Measurements from ENCODE around the gene MAGEB1. TPM values are rescaled to one million over a fixed set of nuclear protein-coding genes. Genes with fewer than 3 reads are reported as not detected.

The MAGEB1 gene
- not detected in 2 replicates for total RNA-seq (2014; rRNA removed; shearing (Covaris generic); ENCODE audit: low replicate concordance)

- H3K9me3 ChIP-seq (ENCODE audit: low read length) = no peaks in the 10 kb centered on the region
- H4K20me1 ChIP-seq (ENCODE audit: insufficient read depth, low read depth, low read length) = no peaks in the 10 kb centered on the region
- no peaks in the 10 kb centered on the region for H3K79me2 ChIP-seq (ENCODE audit: low read length)
- H3K36me3 ChIP-seq (ENCODE audit: insufficient read depth, low read length) = no peaks in the 10 kb centered on the region
- H3K27ac ChIP-seq (ENCODE audit: low read length) = no peak within 1 kb of the TSS
- no peaks in the 10 kb centered on the region for H3K9me2 ChIP-seq (replicated peaks; ENCODE audit: insufficient read depth, low read length)
- H3K4me2 ChIP-seq (ENCODE audit: low read depth, low read length, poor library complexity, severe bottlenecking) = no peak within 1 kb of the TSS
- H3K27me3 ChIP-seq (ENCODE audit: low read length) = no peaks in the 10 kb centered on the region
- H3K4me3 ChIP-seq (ENCODE audit: low read length) = no peak within 1 kb of the TSS
- no peak within 1 kb of the TSS for H3K9ac ChIP-seq (ENCODE audit: low read length)
- no peak within 1 kb of the TSS for H2AFZ ChIP-seq (ENCODE audit: low read length)
- H3K4me1 ChIP-seq (ENCODE audit: low read length) = no peaks in the 10 kb centered on the region
- no peak for DNase-seq
Observed at GRCh38 chrX:30246769-30247489, at the start of gene MAGEB1. MAGEB1 (plus strand) TSS chrX:30247146; CDS start chrX:30250494, 3,348 bp downstream.

- DNase-seq = no peak
- no peaks in the 10 kb centered on the region for H3K9me2 ChIP-seq (replicated peaks; ENCODE audit: insufficient read depth, low read length)
- no peaks in the 10 kb centered on the region for H3K79me2 ChIP-seq (ENCODE audit: low read length)
- H3K9me3 ChIP-seq (ENCODE audit: low read length) = no peaks in the 10 kb centered on the region; the same call in 1 of the 2 replicates
- no peak overlapping the region for H3K9ac ChIP-seq (ENCODE audit: low read length)
- H2AFZ ChIP-seq (ENCODE audit: low read length) = no peak overlapping the region
- no peak overlapping the region for H3K4me2 ChIP-seq (ENCODE audit: low read depth, low read length, poor library complexity, severe bottlenecking)
- H3K4me1 ChIP-seq (ENCODE audit: low read length) = no peaks in the 10 kb centered on the region
- no peak overlapping the region for H3K4me3 ChIP-seq (ENCODE audit: low read length)
- no peaks in the 10 kb centered on the region for H3K27me3 ChIP-seq (ENCODE audit: low read length)
- H4K20me1 ChIP-seq (ENCODE audit: insufficient read depth, low read depth, low read length) = no peaks in the 10 kb centered on the region
- no peak overlapping the region for H3K27ac ChIP-seq (ENCODE audit: low read length)
- no peaks in the 10 kb centered on the region for H3K36me3 ChIP-seq (ENCODE audit: insufficient read depth, low read length)
Observed at GRCh38 chrX:30212172-30212571, 34.8 kb upstream of the MAGEB1 start.

GRCh38 chrX:30215357-30215843, 31.5 kb upstream of the MAGEB1 start, which contains the start of gene MAGEB2:
MAGEB2 (plus strand) TSS chrX:30215563; CDS start chrX:30218581, 3,018 bp downstream.
- Histone ChIP-seq H3K4me2 (ENCODE audit: low read depth, low read length, poor library complexity, severe bottlenecking) (no peak within 1 kb of the TSS), H4K20me1 (ENCODE audit: insufficient read depth, low read depth, low read length) (no peaks in the 10 kb centered on the region)

GRCh38 chrX:30217465-30217864, 29.5 kb upstream of the MAGEB1 start:
- no peak overlapping the region for H3K4me2 ChIP-seq (ENCODE audit: low read depth, low read length, poor library complexity, severe bottlenecking)

More at GRCh38 chrX:30215357-30215843, 31.5 kb upstream of the MAGEB1 start, which contains the start of gene MAGEB2:
- H3K4me3 ChIP-seq (ENCODE audit: low read length) = no peak within 1 kb of the TSS
- no peaks in the 10 kb centered on the region for H3K9me2 ChIP-seq (replicated peaks; ENCODE audit: insufficient read depth, low read length)
- no peak within 1 kb of the TSS for H2AFZ ChIP-seq (ENCODE audit: low read length)
- H3K4me1 ChIP-seq (ENCODE audit: low read length) = no peaks in the 10 kb centered on the region
- H3K27ac ChIP-seq (ENCODE audit: low read length) = no peak within 1 kb of the TSS
- no peaks in the 10 kb centered on the region for H3K79me2 ChIP-seq (ENCODE audit: low read length)
- H3K9ac ChIP-seq (ENCODE audit: low read length) = no peak within 1 kb of the TSS
- H3K9me3 ChIP-seq (ENCODE audit: low read length) = no peaks in the 10 kb centered on the region
- DNase-seq = no peak
- no peaks in the 10 kb centered on the region for H3K27me3 ChIP-seq (ENCODE audit: low read length)
- H3K36me3 ChIP-seq (ENCODE audit: insufficient read depth, low read length) = no peaks in the 10 kb centered on the region

GRCh38 chrX:30219372-30219771, 27.6 kb upstream of the MAGEB1 start:
- Histone ChIP-seq H3K9me2 (replicated peaks; ENCODE audit: insufficient read depth, low read length) (no peaks in the 10 kb centered on the region), H4K20me1 (ENCODE audit: insufficient read depth, low read depth, low read length) (no peaks in the 10 kb centered on the region)

More at GRCh38 chrX:30217465-30217864, 29.5 kb upstream of the MAGEB1 start:
- no peak for DNase-seq
- H3K27me3 ChIP-seq (ENCODE audit: low read length) = no peaks in the 10 kb centered on the region
- no peak overlapping the region for H3K9ac ChIP-seq (ENCODE audit: low read length)
- H3K9me3 ChIP-seq (ENCODE audit: low read length) = no peaks in the 10 kb centered on the region
- H4K20me1 ChIP-seq (ENCODE audit: insufficient read depth, low read depth, low read length) = no peaks in the 10 kb centered on the region
- no peak overlapping the region for H3K4me3 ChIP-seq (ENCODE audit: low read length)
- H3K79me2 ChIP-seq (ENCODE audit: low read length) = no peaks in the 10 kb centered on the region
- no peaks in the 10 kb centered on the region for H3K4me1 ChIP-seq (ENCODE audit: low read length)
- no peaks in the 10 kb centered on the region for H3K9me2 ChIP-seq (replicated peaks; ENCODE audit: insufficient read depth, low read length)
- H3K36me3 ChIP-seq (ENCODE audit: insufficient read depth, low read length) = no peaks in the 10 kb centered on the region
- H2AFZ ChIP-seq (ENCODE audit: low read length) = no peak overlapping the region
- no peak overlapping the region for H3K27ac ChIP-seq (ENCODE audit: low read length)

GRCh38 chrX:30220661-30221060, 26.3 kb upstream of the MAGEB1 start:
- Histone ChIP-seq H3K9me3 (ENCODE audit: low read length) (no peaks in the 10 kb centered on the region), H3K4me1 (ENCODE audit: low read length) (no peaks in the 10 kb centered on the region), H3K27me3 (ENCODE audit: low read length) (no peaks in the 10 kb centered on the region), H3K79me2 (ENCODE audit: low read length) (no peaks in the 10 kb centered on the region), H3K4me2 (ENCODE audit: low read depth, low read length, poor library complexity, severe bottlenecking) (no peak overlapping the region), H3K36me3 (ENCODE audit: insufficient read depth, low read length) (no peaks in the 10 kb centered on the region), H3K27ac (ENCODE audit: low read length) (no peak overlapping the region), H3K9ac (ENCODE audit: low read length) (no peak overlapping the region), H3K4me3 (ENCODE audit: low read length) (no peak overlapping the region), H4K20me1 (ENCODE audit: insufficient read depth, low read depth, low read length) (no peaks in the 10 kb centered on the region), H3K9me2 (replicated peaks; ENCODE audit: insufficient read depth, low read length) (no peaks in the 10 kb centered on the region), H2AFZ (ENCODE audit: low read length) (no peak overlapping the region)
- DNase-seq = no peak

More at GRCh38 chrX:30219372-30219771, 27.6 kb upstream of the MAGEB1 start:
- Histone ChIP-seq H3K4me1 (ENCODE audit: low read length) (no peaks in the 10 kb centered on the region), H3K9ac (ENCODE audit: low read length) (no peak overlapping the region), H3K27ac (ENCODE audit: low read length) (no peak overlapping the region), H3K4me3 (ENCODE audit: low read length) (no peak overlapping the region), H3K79me2 (ENCODE audit: low read length) (no peaks in the 10 kb centered on the region), H3K36me3 (ENCODE audit: insufficient read depth, low read length) (no peaks in the 10 kb centered on the region), H2AFZ (ENCODE audit: low read length) (no peak overlapping the region), H3K4me2 (ENCODE audit: low read depth, low read length, poor library complexity, severe bottlenecking) (no peak overlapping the region), H3K27me3 (ENCODE audit: low read length) (no peaks in the 10 kb centered on the region), H3K9me3 (ENCODE audit: low read length) (no peaks in the 10 kb centered on the region)
- no peak for DNase-seq

GRCh38 chrX:30224536-30224935, 22.4 kb upstream of the MAGEB1 start:
- H3K36me3 ChIP-seq (ENCODE audit: insufficient read depth, low read length) = no peaks in the 10 kb centered on the region
- no peak overlapping the region for H3K9ac ChIP-seq (ENCODE audit: low read length)
- H3K79me2 ChIP-seq (ENCODE audit: low read length) = no peaks in the 10 kb centered on the region
- no peak overlapping the region for H3K4me2 ChIP-seq (ENCODE audit: low read depth, low read length, poor library complexity, severe bottlenecking)
- no peaks in the 10 kb centered on the region for H4K20me1 ChIP-seq (ENCODE audit: insufficient read depth, low read depth, low read length)
- 0 out of 2 replicates have a peak, but pooled peaks cover 3% of the 10 kb centered on the region for H3K9me3 ChIP-seq (ENCODE audit: low read length)
- DNase-seq = no peak
- H3K27ac ChIP-seq (ENCODE audit: low read length) = no peak overlapping the region
- no peaks in the 10 kb centered on the region for H3K4me1 ChIP-seq (ENCODE audit: low read length)
- no peak overlapping the region for H3K4me3 ChIP-seq (ENCODE audit: low read length)
- H2AFZ ChIP-seq (ENCODE audit: low read length) = no peak overlapping the region
- no peaks in the 10 kb centered on the region for H3K9me2 ChIP-seq (replicated peaks; ENCODE audit: insufficient read depth, low read length)
- no peaks in the 10 kb centered on the region for H3K27me3 ChIP-seq (ENCODE audit: low read length)

- Histone ChIP-seq H4K20me1 (ENCODE audit: insufficient read depth, low read depth, low read length) (no peaks in the 10 kb centered on the region), H3K9ac (ENCODE audit: low read length) (no peak overlapping the region), H2AFZ (ENCODE audit: low read length) (no peak overlapping the region), H3K36me3 (ENCODE audit: insufficient read depth, low read length) (no peaks in the 10 kb centered on the region), H3K27ac (ENCODE audit: low read length) (no peak overlapping the region), H3K9me2 (replicated peaks; ENCODE audit: insufficient read depth, low read length) (no peaks in the 10 kb centered on the region), H3K4me3 (ENCODE audit: low read length) (no peak overlapping the region), H3K9me3 (ENCODE audit: low read length) (0 out of 2 replicates have a peak, but pooled peaks cover 3% of the 10 kb centered on the region), H3K27me3 (ENCODE audit: low read length) (no peaks in the 10 kb centered on the region), H3K4me2 (ENCODE audit: low read depth, low read length, poor library complexity, severe bottlenecking) (no peak overlapping the region), H3K79me2 (ENCODE audit: low read length) (no peaks in the 10 kb centered on the region), H3K4me1 (ENCODE audit: low read length) (no peaks in the 10 kb centered on the region)
- no peak for DNase-seq
Observed at GRCh38 chrX:30228526-30228925, 18.4 kb upstream of the MAGEB1 start.
